Measurements from ENCODE around the gene SLIRP.

DNA sequence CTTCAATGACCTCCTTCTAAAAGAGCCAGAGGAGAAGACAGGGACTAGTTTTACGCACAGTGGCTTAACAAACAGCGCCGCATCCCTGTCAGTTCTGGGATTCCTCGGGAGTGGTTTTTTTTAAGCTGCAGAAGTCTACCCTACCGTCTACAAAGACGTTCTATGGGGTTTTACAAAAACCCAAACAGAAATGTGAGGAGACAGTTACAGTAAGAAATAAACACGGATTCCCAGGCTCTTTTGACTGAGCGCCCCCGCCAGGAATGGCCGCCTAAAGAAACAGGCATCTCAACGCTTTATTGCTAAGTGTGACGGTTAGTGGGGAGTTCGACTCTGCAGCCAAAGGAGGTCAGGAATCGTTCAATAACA lies 564 bp upstream of the SLIRP start:
- no peak for TF ChIP-seq EZH2 (IDR thresholded peaks at IDR 0.05; ENCODE audit: low read length, unreplicated experiment)
- TF ChIP-seq, protein P1, sequence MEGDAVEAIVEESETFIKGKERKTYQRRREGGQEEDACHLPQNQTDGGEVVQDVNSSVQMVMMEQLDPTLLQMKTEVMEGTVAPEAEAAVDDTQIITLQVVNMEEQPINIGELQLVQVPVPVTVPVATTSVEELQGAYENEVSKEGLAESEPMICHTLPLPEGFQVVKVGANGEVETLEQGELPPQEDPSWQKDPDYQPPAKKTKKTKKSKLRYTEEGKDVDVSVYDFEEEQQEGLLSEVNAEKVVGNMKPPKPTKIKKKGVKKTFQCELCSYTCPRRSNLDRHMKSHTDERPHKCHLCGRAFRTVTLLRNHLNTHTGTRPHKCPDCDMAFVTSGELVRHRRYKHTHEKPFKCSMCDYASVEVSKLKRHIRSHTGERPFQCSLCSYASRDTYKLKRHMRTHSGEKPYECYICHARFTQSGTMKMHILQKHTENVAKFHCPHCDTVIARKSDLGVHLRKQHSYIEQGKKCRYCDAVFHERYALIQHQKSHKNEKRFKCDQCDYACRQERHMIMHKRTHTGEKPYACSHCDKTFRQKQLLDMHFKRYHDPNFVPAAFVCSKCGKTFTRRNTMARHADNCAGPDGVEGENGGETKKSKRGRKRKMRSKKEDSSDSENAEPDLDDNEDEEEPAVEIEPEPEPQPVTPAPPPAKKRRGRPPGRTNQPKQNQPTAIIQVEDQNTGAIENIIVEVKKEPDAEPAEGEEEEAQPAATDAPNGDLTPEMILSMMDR (conservative IDR thresholded peaks at IDR 0.05; ENCODE audit: low read depth, low read length) = peak; percentile 63

All from PC-3 (cell line).